ENCODE data around the gene ITIH1.

Gene ITIH1

DNA sequence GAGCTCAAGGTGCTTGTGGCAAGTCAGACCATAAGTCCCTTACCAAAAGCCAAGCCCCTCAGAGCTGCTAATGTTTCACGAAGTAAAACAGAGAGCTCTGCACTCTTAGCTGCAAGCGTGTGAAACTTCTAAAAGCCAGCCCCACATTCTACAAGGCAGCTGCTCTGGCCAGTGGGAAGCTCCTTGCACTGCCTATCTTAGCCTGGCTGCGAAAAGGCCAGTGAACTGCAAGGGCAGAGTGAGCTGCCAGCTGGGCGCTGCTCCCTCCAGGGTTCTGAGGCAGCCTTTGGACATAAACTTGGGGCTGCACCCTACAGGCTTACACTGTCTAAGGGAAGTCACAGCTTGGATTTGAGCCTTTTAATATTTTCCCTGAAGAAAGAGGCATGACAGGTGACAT is 59.6 kb downstream of the ITIH1 start:
- TF ChIP-seq, protein P1, sequence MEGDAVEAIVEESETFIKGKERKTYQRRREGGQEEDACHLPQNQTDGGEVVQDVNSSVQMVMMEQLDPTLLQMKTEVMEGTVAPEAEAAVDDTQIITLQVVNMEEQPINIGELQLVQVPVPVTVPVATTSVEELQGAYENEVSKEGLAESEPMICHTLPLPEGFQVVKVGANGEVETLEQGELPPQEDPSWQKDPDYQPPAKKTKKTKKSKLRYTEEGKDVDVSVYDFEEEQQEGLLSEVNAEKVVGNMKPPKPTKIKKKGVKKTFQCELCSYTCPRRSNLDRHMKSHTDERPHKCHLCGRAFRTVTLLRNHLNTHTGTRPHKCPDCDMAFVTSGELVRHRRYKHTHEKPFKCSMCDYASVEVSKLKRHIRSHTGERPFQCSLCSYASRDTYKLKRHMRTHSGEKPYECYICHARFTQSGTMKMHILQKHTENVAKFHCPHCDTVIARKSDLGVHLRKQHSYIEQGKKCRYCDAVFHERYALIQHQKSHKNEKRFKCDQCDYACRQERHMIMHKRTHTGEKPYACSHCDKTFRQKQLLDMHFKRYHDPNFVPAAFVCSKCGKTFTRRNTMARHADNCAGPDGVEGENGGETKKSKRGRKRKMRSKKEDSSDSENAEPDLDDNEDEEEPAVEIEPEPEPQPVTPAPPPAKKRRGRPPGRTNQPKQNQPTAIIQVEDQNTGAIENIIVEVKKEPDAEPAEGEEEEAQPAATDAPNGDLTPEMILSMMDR (conservative IDR thresholded peaks at IDR 0.05; ENCODE audit: low read depth), result no peak
- no peak overlapping the region for H3K27ac ChIP-seq
- CTCF ChIA-PET, result interaction anchor here (0.5 to 0.9 kb wide), 3 partner anchors 9 to 750 kb away, joined by 3 read pairs; no protein-coding TSS in a partner anchor
- DNase-seq (ENCODE audit: low spot score), result no peak
- POLR2A ChIA-PET (ENCODE audit: low non-redundant PET), result no interaction called here

DNA sequence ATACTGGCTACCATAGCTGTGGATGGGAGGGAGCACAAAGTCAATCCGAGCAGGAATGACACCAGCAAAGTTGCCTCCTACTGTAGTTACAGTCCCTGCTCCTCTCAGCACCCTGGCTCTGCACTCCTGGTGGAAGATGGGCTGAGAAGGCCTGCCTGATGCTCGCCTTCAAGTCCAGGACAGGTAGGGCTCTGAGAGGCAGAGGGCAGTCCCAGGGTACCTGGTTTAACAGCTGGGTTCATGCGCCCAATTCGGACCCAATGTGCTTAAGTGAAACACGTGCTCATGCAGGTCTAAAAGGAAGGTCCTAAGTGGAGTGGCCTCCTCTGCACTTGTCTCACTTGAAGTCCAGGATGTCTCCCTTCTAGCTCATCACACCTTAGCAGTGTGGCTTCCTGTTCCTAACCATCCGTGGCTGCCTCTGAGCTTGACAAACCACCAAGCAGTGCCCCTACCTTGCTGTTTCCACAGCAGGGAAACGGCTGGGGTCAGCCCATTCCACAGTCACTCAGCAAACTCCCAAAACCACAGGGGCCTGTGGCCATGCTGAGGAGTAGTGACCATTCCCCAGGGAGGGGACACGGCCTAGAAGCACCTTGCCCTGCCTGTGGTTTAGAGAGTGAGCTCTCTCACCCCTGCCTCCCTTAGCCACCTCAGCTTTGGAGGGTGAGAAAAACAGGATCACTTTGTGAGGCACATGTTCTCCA is 61.3 kb downstream of the ITIH1 start:
- CTCF ChIA-PET, result interaction anchor here (0.6 kb wide), 1 partner anchor 1005 kb away, joined by 5 read pairs; no protein-coding TSS in a partner anchor
- TF ChIP-seq, protein P1 (conservative IDR thresholded peaks at IDR 0.05; ENCODE audit: low read depth), result no peak
- no peak for DNase-seq (ENCODE audit: low spot score)
- POLR2A ChIA-PET (ENCODE audit: low non-redundant PET), result no interaction called here
- no peak overlapping the region for H3K27ac ChIP-seq

DNA sequence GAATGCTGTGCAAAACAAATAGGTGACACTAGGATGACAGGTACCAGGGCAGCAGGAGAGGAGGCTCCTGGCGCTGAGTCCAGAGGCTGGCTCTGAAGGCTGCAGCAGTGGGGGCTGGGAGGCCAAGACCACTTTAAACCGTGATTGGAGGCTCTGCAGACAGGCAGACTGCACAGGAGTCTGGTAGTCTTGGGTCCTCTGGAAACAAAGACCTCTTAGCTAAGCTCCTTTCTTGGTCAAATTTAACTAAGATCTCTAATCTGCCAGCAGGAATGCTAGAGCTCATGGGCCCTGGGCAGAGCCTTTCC is 61.8 kb downstream of the ITIH1 start:
- POLR2A ChIA-PET (ENCODE audit: low non-redundant PET), result no interaction called here
- H3K27ac ChIP-seq, result no peak overlapping the region
- no peak for DNase-seq (ENCODE audit: low spot score)
- CTCF ChIA-PET, result no interaction called here
- TF ChIP-seq, protein P1 (conservative IDR thresholded peaks at IDR 0.05; ENCODE audit: low read depth), result no peak

DNA sequence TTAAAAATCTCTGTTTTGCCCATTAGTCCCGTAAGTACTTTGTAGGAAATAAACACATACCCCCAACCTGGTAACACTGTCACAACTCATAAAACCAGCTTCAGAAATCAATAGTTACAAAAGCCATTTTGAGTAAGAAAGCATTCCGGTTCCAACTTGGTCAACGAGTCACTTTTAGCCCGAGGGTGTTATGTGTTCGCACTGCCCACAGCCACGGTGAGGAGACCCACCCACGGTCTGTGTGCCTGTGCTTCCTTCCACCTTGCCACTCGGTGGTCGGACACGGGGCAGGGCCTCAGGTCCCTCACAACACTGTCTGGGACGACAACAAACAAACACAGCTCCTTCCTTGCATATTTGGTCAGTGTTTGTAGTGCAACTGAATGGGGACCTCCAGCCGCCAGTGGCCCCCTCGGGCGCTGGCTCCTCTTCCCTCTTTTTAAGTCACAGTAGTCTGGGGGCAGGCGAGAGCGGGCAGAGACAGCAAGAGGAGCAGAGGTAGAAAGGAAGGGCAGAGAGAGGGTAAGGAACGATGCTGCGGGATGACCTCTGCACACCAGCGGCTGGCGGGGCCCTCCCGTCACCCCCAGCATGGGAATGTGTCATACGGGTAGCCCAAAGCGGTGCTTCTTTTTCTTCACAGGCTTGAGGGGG is 62.6 kb downstream of the ITIH1 start:
- H3K27ac ChIP-seq, result no peak overlapping the region
- ChIA-PET CTCF (no interaction called here), POLR2A (ENCODE audit: low non-redundant PET) (no interaction called here)
- TF ChIP-seq, protein P1 (conservative IDR thresholded peaks at IDR 0.05; ENCODE audit: low read depth), result no peak
- DNase-seq (ENCODE audit: low spot score), result no peak

DNA sequence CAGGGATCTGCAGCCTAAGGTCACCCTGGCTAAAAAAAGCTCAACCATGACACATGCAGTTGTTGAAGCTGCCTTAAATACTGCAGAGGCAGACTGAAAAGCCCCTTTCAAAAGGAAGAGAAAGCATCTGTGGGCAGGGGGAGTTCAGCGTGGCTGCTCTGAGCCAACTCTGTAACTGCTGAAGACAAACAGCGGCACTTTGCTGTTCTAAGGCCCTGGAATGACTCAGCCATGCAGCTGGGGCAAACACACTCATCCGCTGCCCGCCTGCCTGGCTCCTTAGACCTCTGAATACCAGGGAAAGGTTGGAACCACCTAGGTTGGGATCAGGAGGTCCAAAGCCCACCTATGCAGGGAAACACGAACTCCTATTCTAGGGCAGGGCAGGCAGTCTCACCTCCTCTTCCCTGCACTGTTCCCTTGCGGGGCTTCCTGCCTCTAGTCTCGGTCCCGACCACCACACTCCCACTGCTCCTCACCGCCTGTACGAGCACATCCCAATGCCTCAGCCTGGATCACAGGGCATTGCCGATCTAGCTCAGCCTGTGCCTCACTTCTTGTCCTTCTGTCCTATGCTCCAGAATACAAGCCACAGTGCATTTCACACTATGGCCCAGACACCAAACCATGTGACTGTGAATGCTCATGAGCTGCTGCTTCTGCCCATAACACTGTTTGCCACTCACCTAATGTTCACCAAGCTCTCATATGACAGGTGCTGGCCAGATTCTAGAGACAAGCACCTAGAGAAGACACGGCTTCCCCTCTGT is 64.0 kb downstream of the ITIH1 start:
- DNase-seq (ENCODE audit: low spot score), result no peak
- TF ChIP-seq, protein P1 (conservative IDR thresholded peaks at IDR 0.05; ENCODE audit: low read depth), result no peak
- POLR2A ChIA-PET (ENCODE audit: low non-redundant PET), result no interaction called here
- CTCF ChIA-PET, result interaction anchor here (0.7 kb wide), 1 partner anchor 126 kb away, joined by 5 read pairs; no protein-coding TSS in a partner anchor
- H3K27ac ChIP-seq, result no peak overlapping the region

All from RWPE1 (cell line).